ENCODE data around the gene SUFU. TPM values are rescaled to one million over a fixed set of nuclear protein-coding genes. Genes with fewer than 3 reads are reported as not detected.

Gene SUFU
- total and polyA plus RNA-seq, 4 donors = 3.5 to 14.8 (median 9.8) TPM

GRCh38 chr10:102676534-102677315, 173.0 kb downstream of the SUFU start:
- DNase-seq (peak in 2 of 3 donors; percentile 15 to 51), ATAC-seq (ENCODE audit: insufficient read depth, low FRiP score) (no peak)
- WGBS, 2 donors = 66 to 82% methylated on average over 9 of the region's 9 CpGs
- peak overlapping the region in 1 of 2 donors; percentile 59 for H3K27ac ChIP-seq (ENCODE audit: low read depth in 1 of 2, low read length in 1 of 2)
- H3K4me1 ChIP-seq (ENCODE audit: control insufficient read depth in 5 of 5, insufficient read depth in 5 of 5, low read length in 5 of 5) = peaks cover 17 to 68% (median 43%) of the 10 kb centered on the region in 5 donors
- H3K27me3 ChIP-seq (ENCODE audit: control insufficient read depth in 3 of 3, insufficient read depth in 3 of 3, low read length in 2 of 3) = no peaks in the 10 kb centered on the region
- H3K9ac ChIP-seq (ENCODE audit: insufficient read depth in 1 of 2, low read length in 2 of 2) = peak overlapping the region in 1 of 2 donors; percentile 78
- peaks cover 0 to 2% (median 0%) of the 10 kb centered on the region in 4 donors for H3K9me3 ChIP-seq (ENCODE audit: control insufficient read depth in 4 of 4, insufficient read depth in 3 of 4, low read length in 3 of 4)
- no peak overlapping the region for H3K4me3 ChIP-seq
- TF ChIP-seq CTCF (IDR thresholded peaks at IDR 0.05; ENCODE audit: control extremely low read depth, extremely low read depth) = no peak
- peaks cover 0 to 6% (median 5%) of the 10 kb centered on the region in 4 donors for H3K36me3 ChIP-seq (ENCODE audit: control insufficient read depth in 4 of 4, insufficient read depth in 4 of 4, low read length in 4 of 4)

- Histone ChIP-seq H3K9me3 (ENCODE audit: control insufficient read depth in 4 of 4, insufficient read depth in 3 of 4, low read length in 3 of 4) (peaks cover 0 to 2% (median 0%) of the 10 kb centered on the region in 4 donors), H3K4me1 (ENCODE audit: control insufficient read depth in 5 of 5, insufficient read depth in 5 of 5, low read length in 5 of 5) (peaks cover 17 to 66% (median 43%) of the 10 kb centered on the region in 5 donors), H3K36me3 (ENCODE audit: control insufficient read depth in 4 of 4, insufficient read depth in 4 of 4, low read length in 4 of 4) (peaks cover 0 to 11% (median 8%) of the 10 kb centered on the region in 4 donors), H3K9ac (ENCODE audit: insufficient read depth in 1 of 2, low read length in 2 of 2) (peak overlapping the region in 1 of 2 donors; percentile 29), H3K27me3 (ENCODE audit: control insufficient read depth in 3 of 3, insufficient read depth in 3 of 3, low read length in 2 of 3) (no peaks in the 10 kb centered on the region), H3K27ac (ENCODE audit: low read depth in 1 of 2, low read length in 1 of 2) (peak overlapping the region in 1 of 2 donors; percentile 52), H3K4me3 (no peak overlapping the region)
- TF ChIP-seq CTCF (IDR thresholded peaks at IDR 0.05; ENCODE audit: control extremely low read depth, extremely low read depth) = no peak
- no peak for ATAC-seq (ENCODE audit: insufficient read depth, low FRiP score)
- DNase-seq = no peak
- WGBS, 2 donors = 75 to 82% methylated on average over 9 of the region's 9 CpGs
These were observed 173.7 kb downstream of the SUFU start for GRCh38 chr10:102677331-102678067.

- Histone ChIP-seq H3K9me3 (ENCODE audit: control insufficient read depth in 4 of 4, insufficient read depth in 3 of 4, low read length in 3 of 4) (peaks cover 0 to 2% (median 0%) of the 10 kb centered on the region in 4 donors), H3K9ac (ENCODE audit: insufficient read depth in 1 of 2, low read length in 2 of 2) (no peak overlapping the region), H3K4me1 (ENCODE audit: control insufficient read depth in 5 of 5, insufficient read depth in 5 of 5, low read length in 5 of 5) (peaks cover 17 to 63% (median 43%) of the 10 kb centered on the region in 5 donors), H3K27me3 (ENCODE audit: control insufficient read depth in 3 of 3, insufficient read depth in 3 of 3, low read length in 2 of 3) (no peaks in the 10 kb centered on the region), H3K27ac (ENCODE audit: low read depth in 1 of 2, low read length in 1 of 2) (peak overlapping the region in 1 of 2 donors; percentile 7), H3K36me3 (ENCODE audit: control insufficient read depth in 4 of 4, insufficient read depth in 4 of 4, low read length in 4 of 4) (peaks cover 0 to 12% (median 8%) of the 10 kb centered on the region in 4 donors), H3K4me3 (no peak overlapping the region)
- 87 to 92% methylated on average over 9 of the region's 9 CpGs for WGBS, 2 donors
- ATAC-seq (ENCODE audit: insufficient read depth, low FRiP score) (no peak), DNase-seq (no peak)
- no peak for TF ChIP-seq CTCF (IDR thresholded peaks at IDR 0.05; ENCODE audit: control extremely low read depth, extremely low read depth)
These were observed 174.3 kb downstream of the SUFU start for GRCh38 chr10:102678068-102678400.

Data from lung (tissue), 12 donors.